Uterus (tissue), 2 donors: ENCODE results near the gene PIP4K2A.

Source experiments
- CTCF ChIP-seq, 4 experiments: fragments of 200-600 bp in 2 of 4; fragments of 450-650 bp in 2 of 4; sonication (generic) in 2 of 4; IDR thresholded peaks; one replicate each; pipeline ENCODE4 v1.5.1; 2016 to 2019; ENCODE audit warnings: antibody characterized with exemption in 4 of 4, mild to moderate bottlenecking in 2 of 4, moderate library complexity in 1 of 4
- POLR2A ChIP-seq, 2 donors: fragments of 450-650 bp; IDR thresholded peaks; one replicate each; pipeline ENCODE4 v1.6.1; 2016; ENCODE audit warnings: antibody characterized with exemption in 2 of 2, mild to moderate bottlenecking in 1 of 2, moderate library complexity in 1 of 2

GRCh38 chr10:22515009-22515408, 199.4 kb downstream of the PIP4K2A start:
- TF ChIP-seq CTCF (IDR thresholded peaks at IDR 0.05) (no peak), POLR2A (IDR thresholded peaks at IDR 0.05) (no peak)
